Prostate gland (tissue), 2 donors: ENCODE results near the gene SLC2A2. TPM values are rescaled to one million over a fixed set of nuclear protein-coding genes. Genes with fewer than 3 reads are reported as not detected.
A peak's percentile ranks its signal among the peaks of the same experiment; 100 is the strongest.

Source experiments
- DNase-seq: peaks from one replicate; pipeline ENCODE4 v3.0.0-alpha.2; 2019; ENCODE audit warnings: low spot score
- H3K27ac ChIP-seq, 2 donors: fragments of 200-600 bp; sonication (generic); 2 replicates each; pipeline ENCODE4 v1.5.1; 2017 to 2019
- H3K27me3 ChIP-seq: fragments of 200-600 bp; sonication (generic); replicated peaks from 2 replicates; pipeline ENCODE4 v1.5.1; 2019; ENCODE audit not compliant: insufficient read depth
- H3K36me3 ChIP-seq, 2 donors: fragments of 200-600 bp; sonication (generic); 1 replicate in 1 of 2; 2 replicates in 1 of 2; pipeline versions ENCODE4 v1.5.1 to v1.8.1; 2017 to 2019
- H3K4me1 ChIP-seq: fragments of 200-600 bp; sonication (generic); replicated peaks from 2 replicates; pipeline ENCODE4 v1.5.1; 2019
- H3K4me3 ChIP-seq, 2 donors: fragments of 200-600 bp; sonication (generic); 2 replicates each; pipeline ENCODE4 v1.5.1; 2017 to 2019
- H3K9me3 ChIP-seq: fragments of 200-600 bp; sonication (generic); 2 replicates; pipeline ENCODE4 v1.5.1; 2017
- POLR2A ChIP-seq: fragments of 450-650 bp; IDR thresholded peaks from one replicate; pipeline ENCODE4 v1.6.1; 2016; ENCODE audit warnings: antibody characterized with exemption, mild to moderate bottlenecking
- POLR2AphosphoS5 ChIP-seq: sonication (generic); formaldehyde crosslinking; IDR thresholded peaks from one replicate; pipeline ENCODE4 v1.6.1; 2017; ENCODE audit warnings: antibody characterized with exemption
- WGBS: methylation state at CpG from one replicate; pipeline ENCODE4 v1.1.5; 2018; 5-methylcytosine and 5-hydroxymethylcytosine counted together
- intact Hi-C: fragments of 100-400 bp; cut with DNase I; formaldehyde crosslinking; loops from one replicate; pipeline ENCODE4 v1.14.2; 2022
- total RNA-seq, 2 donors: library from RNA; depleted of rRNA; stranded (reverse); fragments of >200 nt; gene quantifications; one replicate each; pipeline ENCODE4 v1.1.0, GENCODE V29; 2016
- TF ChIP-seq, protein P1 (sequence below), 4 experiments: fragments of 200-600 bp in 2 of 4; fragments of 450-650 bp in 2 of 4; sonication (generic) in 2 of 4; IDR thresholded peaks; 1 replicate in 3 of 4; 2 replicates in 1 of 4; pipeline ENCODE4 v1.5.1; 2016 to 2019; ENCODE audit warnings: antibody characterized with exemption in 4 of 4, mild to moderate bottlenecking in 2 of 4, moderate library complexity in 2 of 4

Gene SLC2A2
- total RNA-seq, 2 donors from 2014 or later, result not detected

DNA sequence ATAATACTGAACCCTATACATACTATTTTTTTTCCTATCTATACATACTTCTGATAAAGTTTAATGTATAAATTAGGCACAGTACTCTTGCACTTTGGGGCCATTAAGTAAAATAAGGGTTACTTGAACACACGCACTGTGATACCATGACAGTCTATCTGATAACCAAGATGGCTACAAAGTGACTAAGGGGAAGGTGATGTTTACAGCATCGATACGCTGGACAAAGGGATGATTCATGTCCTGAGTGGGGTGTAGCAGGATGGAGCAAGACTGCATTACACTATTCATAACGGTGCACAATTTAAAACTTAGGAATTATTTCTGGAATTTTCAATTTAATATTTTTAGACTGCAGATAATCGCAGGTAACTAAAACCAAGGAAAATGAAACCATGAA, 30.0 kb upstream of the SLC2A2 start:
- no peaks in the 10 kb centered on the region for H3K9me3 ChIP-seq
- no peak overlapping the region for H3K27ac ChIP-seq
- H3K4me3 ChIP-seq, result no peak overlapping the region
- intact Hi-C loops, result no loop called here
- H3K27me3 ChIP-seq, result no peaks in the 10 kb centered on the region
- no peak for TF ChIP-seq POLR2AphosphoS5
- TF ChIP-seq, protein P1, sequence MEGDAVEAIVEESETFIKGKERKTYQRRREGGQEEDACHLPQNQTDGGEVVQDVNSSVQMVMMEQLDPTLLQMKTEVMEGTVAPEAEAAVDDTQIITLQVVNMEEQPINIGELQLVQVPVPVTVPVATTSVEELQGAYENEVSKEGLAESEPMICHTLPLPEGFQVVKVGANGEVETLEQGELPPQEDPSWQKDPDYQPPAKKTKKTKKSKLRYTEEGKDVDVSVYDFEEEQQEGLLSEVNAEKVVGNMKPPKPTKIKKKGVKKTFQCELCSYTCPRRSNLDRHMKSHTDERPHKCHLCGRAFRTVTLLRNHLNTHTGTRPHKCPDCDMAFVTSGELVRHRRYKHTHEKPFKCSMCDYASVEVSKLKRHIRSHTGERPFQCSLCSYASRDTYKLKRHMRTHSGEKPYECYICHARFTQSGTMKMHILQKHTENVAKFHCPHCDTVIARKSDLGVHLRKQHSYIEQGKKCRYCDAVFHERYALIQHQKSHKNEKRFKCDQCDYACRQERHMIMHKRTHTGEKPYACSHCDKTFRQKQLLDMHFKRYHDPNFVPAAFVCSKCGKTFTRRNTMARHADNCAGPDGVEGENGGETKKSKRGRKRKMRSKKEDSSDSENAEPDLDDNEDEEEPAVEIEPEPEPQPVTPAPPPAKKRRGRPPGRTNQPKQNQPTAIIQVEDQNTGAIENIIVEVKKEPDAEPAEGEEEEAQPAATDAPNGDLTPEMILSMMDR (IDR thresholded peaks at IDR 0.05), result no peak
- no peak for TF ChIP-seq POLR2A
- WGBS, result 85% methylated on average over 5 of the region's 5 CpGs
- DNase-seq, result no peak
- no peaks in the 10 kb centered on the region for H3K4me1 ChIP-seq
- no peaks in the 10 kb centered on the region for H3K36me3 ChIP-seq

DNA sequence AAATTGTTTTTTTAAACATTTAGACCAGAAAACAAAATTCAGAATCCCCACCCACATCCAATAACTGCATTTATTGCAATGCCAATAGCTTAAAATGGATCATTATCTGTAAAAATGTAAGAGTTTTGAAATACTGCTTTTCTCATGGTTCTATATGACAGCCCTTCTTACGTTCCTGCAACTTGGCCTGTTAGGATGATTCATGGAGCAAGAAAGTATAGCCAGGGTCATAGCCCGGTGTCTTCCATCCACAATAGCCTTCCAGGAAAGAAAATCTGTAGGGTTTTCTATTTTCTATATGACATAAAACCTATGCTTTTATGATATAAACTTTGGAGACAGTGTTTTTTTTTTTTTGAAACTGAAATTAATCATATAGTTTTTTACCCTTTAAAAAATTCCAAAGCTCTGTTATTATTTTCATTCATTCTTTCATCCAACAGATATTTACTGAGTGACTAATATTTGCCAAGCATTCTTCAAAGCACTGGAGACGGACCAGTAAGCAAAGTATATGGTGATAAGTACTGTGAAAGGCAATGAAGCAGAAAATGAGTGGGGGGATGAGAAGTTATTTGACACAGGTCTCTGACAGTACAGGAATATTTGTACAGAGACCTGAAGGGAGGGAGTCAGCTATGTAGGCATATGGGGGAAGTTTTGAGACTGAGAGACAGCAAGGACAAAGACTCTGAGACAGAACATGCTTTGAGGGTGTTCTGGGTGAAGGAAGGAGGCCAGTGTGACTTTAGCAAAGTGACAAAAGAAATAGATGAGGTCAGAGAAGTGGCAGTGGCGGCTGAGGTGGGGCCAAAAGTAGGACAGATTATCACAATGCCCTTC, 29.0 kb upstream of the SLC2A2 start:
- intact Hi-C loops, result no loop called here
- TF ChIP-seq, protein P1 (IDR thresholded peaks at IDR 0.05), result no peak
- TF ChIP-seq POLR2A (no peak), POLR2AphosphoS5 (no peak)
- DNase-seq, result no peak
- H3K9me3 ChIP-seq, result no peaks in the 10 kb centered on the region
- no peak overlapping the region for H3K4me3 ChIP-seq
- no peaks in the 10 kb centered on the region for H3K4me1 ChIP-seq
- no peak overlapping the region for H3K27ac ChIP-seq
- 56% methylated on average over 4 of the region's 4 CpGs for WGBS
- H3K27me3 ChIP-seq, result no peaks in the 10 kb centered on the region
- H3K36me3 ChIP-seq, result no peaks in the 10 kb centered on the region

DNA sequence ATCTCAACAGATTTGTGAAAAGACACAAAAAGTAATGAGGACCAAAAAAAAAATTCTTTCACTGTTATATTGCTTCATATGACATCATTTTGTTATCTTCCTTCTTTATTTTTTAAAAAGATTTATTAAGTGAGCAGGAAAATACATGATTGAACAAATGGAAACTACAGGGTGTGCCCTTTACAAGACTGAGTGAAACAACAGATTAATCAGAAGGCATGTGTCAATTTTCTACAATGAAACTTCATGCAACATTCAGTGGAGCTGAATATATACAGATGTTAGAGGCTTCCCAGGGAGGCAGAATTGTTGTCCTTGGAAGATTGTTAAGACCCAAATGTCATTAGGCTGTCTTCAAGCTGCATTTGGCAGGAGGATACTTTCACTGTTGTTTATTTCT, 28.4 kb upstream of the SLC2A2 start:
- Histone ChIP-seq H3K36me3 (no peaks in the 10 kb centered on the region), H3K27ac (no peak overlapping the region), H3K27me3 (no peaks in the 10 kb centered on the region), H3K9me3 (no peaks in the 10 kb centered on the region), H3K4me1 (no peaks in the 10 kb centered on the region), H3K4me3 (no peak overlapping the region)
- TF ChIP-seq POLR2AphosphoS5 (no peak), POLR2A (no peak)
- TF ChIP-seq, protein P1 (IDR thresholded peaks at IDR 0.05), result no peak
- intact Hi-C loops, result no loop called here
- no peak for DNase-seq

DNA sequence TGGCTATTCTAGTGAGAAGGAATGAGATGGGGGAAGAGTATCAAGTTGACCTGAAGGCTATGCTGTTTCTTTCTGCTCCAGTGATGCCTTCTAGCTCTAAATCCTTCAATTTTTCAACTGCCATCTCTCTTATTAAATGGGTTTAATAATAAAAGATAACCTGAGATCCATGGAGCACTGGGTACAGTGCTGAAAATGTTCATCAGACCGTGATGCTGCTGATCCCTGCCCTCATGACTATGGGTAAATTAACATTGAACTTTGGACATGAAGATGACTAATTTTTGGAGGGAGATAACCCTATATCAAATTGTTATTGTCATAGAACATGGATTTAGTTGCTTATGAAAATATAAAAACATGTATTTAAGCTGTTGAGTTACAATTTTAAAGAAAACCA, 27.7 kb upstream of the SLC2A2 start:
- Histone ChIP-seq H3K27ac (no peak overlapping the region), H3K36me3 (no peaks in the 10 kb centered on the region), H3K27me3 (no peaks in the 10 kb centered on the region), H3K9me3 (no peaks in the 10 kb centered on the region), H3K4me1 (no peaks in the 10 kb centered on the region), H3K4me3 (no peak overlapping the region)
- WGBS, result 93% methylated on average over 1 of the region's 1 CpG
- no peak for DNase-seq
- TF ChIP-seq, protein P1 (IDR thresholded peaks at IDR 0.05), result no peak
- TF ChIP-seq POLR2AphosphoS5 (no peak), POLR2A (no peak)
- intact Hi-C loops, result no loop called here

DNA sequence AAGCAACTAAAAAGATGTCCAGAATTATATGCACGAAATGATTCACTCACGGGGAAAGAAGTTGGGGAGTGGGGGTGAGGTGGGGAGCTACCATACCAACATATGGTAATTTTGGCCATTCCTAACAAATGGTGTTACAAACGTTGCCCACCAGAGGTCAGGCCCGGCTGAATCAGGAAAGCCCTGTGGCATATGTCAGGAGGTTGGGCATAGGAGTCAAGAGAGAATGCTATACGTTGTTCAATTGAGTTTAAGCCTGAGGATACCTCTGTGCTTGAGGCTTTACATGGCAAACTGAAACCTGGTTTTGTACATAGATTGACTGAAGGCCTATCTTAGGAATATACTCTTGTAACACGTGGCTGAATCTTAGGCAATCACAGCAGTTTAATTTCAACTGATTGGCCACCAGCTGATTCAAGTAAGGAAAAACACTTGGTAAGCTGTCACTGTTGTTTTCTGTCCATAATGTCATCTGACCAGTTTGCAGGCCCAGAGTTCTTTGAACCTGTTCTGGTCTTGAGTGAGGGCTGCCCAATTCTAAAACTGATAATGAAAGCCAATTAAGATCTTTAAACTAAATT, 23.4 kb upstream of the SLC2A2 start:
- Histone ChIP-seq H3K36me3 (no peaks in the 10 kb centered on the region), H3K27me3 (no peaks in the 10 kb centered on the region), H3K4me3 (no peak overlapping the region), H3K27ac (no peak overlapping the region), H3K9me3 (no peaks in the 10 kb centered on the region), H3K4me1 (no peaks in the 10 kb centered on the region)
- TF ChIP-seq, protein P1 (IDR thresholded peaks at IDR 0.05), result peak; percentile 12 to 50 (median 26)
- TF ChIP-seq POLR2A (no peak), POLR2AphosphoS5 (no peak)
- intact Hi-C loops, result loop anchor here (2.0 kb wide), 1 partner anchor 517 kb away; no protein-coding TSS in a partner anchor
- DNase-seq, result no peak
- WGBS, result 40% methylated on average over 6 of the region's 6 CpGs
